Muscle layer of colon (tissue), 2 donors: ENCODE data around the gene EML5.
A peak's percentile ranks its signal among the peaks of the same experiment; 100 is the strongest.

Experiments
- H3K27ac ChIP-seq: one replicate; pipeline ENCODE4 v1.7.0; 2013; ENCODE audit warnings: low read depth, mild to moderate bottlenecking, low read length, moderate library complexity
- H3K27me3 ChIP-seq, 2 donors: one replicate each; pipeline ENCODE4 v1.7.0; 2013; ENCODE audit warnings: low read length in 2 of 2, mild to moderate bottlenecking in 2 of 2; ENCODE audit not compliant: insufficient read depth in 2 of 2, control insufficient read depth in 1 of 2
- H3K36me3 ChIP-seq: one replicate; pipeline ENCODE4 v1.7.0; 2013; ENCODE audit warnings: mild to moderate bottlenecking, low read length; ENCODE audit not compliant: insufficient read depth
- H3K4me1 ChIP-seq: one replicate; pipeline ENCODE4 v1.7.0; 2013; ENCODE audit warnings: mild to moderate bottlenecking, low read length; ENCODE audit not compliant: insufficient read depth
- H3K4me3 ChIP-seq, 2 donors: one replicate each; pipeline ENCODE4 v1.7.0; 2013; ENCODE audit warnings: low read length in 2 of 2, low read depth in 1 of 2, mild to moderate bottlenecking in 1 of 2, moderate library complexity in 1 of 2
- H3K9ac ChIP-seq: one replicate; pipeline ENCODE4 v1.7.0; 2013; ENCODE audit warnings: low read length
- H3K9me3 ChIP-seq: one replicate; pipeline ENCODE4 v1.7.0; 2013; ENCODE audit warnings: mild to moderate bottlenecking, low read length
- donor health status: abdominal sarcoma.
- donor health status: Adenocarcinoma of cecum.

Gene EML5

DNA sequence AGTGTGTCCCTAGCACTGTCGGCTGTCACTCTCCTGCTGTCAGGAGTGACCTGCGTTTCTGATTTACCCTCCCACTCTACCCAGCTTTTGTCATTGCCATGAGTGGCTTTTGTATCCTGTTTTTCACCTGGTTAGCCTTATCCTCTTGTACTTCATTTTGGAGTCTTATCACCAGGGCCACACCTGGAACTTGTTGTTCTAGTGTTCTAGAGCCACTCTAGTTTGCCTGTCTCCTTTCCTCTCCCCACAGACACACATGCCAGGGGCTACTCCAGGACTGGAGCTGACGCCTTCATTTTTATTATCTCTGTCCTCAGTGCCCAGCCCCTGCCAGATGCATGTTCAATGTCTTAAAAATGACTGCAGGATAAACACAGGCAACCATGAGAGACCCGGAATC lies 195.7 kb downstream of the EML5 start:
- no peak overlapping the region for H3K9ac ChIP-seq
- no peak overlapping the region for H3K27ac ChIP-seq
- H3K27me3 ChIP-seq: no peaks in the 10 kb centered on the region
- H3K4me3 ChIP-seq: no peak overlapping the region
- peaks cover 64% of the 10 kb centered on the region for H3K36me3 ChIP-seq
- no peaks in the 10 kb centered on the region for H3K4me1 ChIP-seq
- no peaks in the 10 kb centered on the region for H3K9me3 ChIP-seq

DNA sequence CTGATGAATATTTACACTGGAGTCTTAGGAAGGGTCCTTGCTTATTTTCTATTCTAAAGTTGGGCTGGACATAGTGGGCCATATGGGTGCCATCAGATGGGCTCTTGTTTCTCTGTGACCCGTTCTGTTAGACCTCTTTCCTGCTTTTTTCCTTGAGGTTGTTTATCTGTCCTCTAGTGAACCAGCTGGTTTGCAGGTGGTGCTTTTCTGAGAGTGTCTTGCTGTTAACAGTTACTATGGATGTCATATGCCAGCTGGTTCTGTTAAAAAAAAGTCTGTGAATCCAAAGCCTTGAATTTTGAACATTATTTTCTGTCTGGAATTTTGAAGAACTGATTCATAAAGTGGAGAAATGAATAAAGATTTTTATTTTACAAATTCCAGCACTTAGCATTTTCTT lies 200.7 kb downstream of the EML5 start:
- no peak overlapping the region for H3K4me3 ChIP-seq
- no peak overlapping the region for H3K9ac ChIP-seq
- no peaks in the 10 kb centered on the region for H3K27me3 ChIP-seq
- H3K36me3 ChIP-seq: peaks cover 33% of the 10 kb centered on the region
- H3K4me1 ChIP-seq: no peaks in the 10 kb centered on the region
- H3K27ac ChIP-seq: no peak overlapping the region
- no peaks in the 10 kb centered on the region for H3K9me3 ChIP-seq

DNA sequence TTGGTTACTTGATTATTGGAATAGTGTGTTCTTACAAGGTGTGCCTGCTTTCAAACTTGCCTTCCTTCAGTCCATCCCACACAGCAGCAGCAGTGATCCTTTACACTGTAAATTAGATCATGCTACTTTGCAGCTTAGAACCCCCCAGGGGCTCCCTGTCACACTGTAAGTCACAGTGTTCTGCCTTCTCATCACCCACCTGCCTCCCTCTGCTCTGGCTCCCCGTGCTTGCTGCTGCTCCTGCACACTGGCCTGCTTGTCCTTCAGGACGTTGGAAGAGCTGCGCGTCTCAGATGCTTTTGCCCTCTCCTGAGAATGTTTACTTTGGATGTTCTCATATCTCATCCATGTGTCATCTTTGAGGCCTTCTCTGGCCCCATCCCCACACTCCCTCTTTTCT lies 202.6 kb downstream of the EML5 start:
- no peaks in the 10 kb centered on the region for H3K9me3 ChIP-seq
- H3K4me3 ChIP-seq: no peak overlapping the region
- no peaks in the 10 kb centered on the region for H3K27me3 ChIP-seq
- H3K9ac ChIP-seq: no peak overlapping the region
- H3K4me1 ChIP-seq: no peaks in the 10 kb centered on the region
- H3K36me3 ChIP-seq: peaks cover 35% of the 10 kb centered on the region
- no peak overlapping the region for H3K27ac ChIP-seq

DNA sequence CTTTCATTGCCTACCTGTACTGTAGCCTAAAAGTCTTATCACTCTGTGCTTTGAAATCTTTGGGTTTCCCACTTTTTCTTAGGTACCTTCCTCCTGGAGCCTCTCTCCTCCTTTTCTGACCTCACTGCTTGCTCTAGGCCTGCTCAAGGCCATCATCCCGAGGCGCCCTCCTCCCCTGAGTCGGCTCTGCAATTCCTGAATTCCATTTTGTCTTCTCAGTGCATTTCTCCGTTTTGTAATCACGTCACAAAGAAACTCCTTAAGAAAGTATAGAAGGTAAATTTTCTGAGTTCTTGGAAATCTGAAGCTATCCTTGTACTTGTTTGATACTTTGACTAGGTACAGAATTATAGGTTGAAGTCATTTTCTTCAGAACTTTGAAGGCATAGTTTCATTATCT lies 204.7 kb downstream of the EML5 start:
- Histone ChIP-seq H3K4me1 (no peaks in the 10 kb centered on the region), H3K4me3 (no peak overlapping the region), H3K27ac (no peak overlapping the region), H3K27me3 (no peaks in the 10 kb centered on the region), H3K9ac (no peak overlapping the region), H3K36me3 (peaks cover 29% of the 10 kb centered on the region), H3K9me3 (no peaks in the 10 kb centered on the region)

DNA sequence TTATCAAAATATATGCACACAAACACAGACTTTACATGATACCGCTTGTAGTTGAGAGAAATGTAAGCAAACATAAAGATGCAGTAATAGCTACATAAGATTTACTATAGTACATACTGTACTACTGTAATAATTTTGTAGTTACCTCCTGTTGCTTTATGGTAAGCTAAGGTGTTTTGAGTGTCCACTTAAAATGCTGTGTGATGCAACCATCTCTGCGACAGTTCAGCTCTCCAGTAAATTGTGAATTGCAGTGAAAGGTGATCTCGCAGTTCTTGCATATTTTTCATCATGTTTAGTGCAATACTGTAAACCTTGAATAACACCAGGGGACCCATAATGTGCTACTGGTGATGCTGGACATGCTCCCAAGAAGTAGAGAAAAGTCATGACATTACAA lies 208.3 kb downstream of the EML5 start:
- peaks cover 56% of the 10 kb centered on the region for H3K36me3 ChIP-seq
- H3K27me3 ChIP-seq: no peaks in the 10 kb centered on the region
- H3K27ac ChIP-seq: no peak overlapping the region
- H3K4me1 ChIP-seq: no peaks in the 10 kb centered on the region
- no peak overlapping the region for H3K4me3 ChIP-seq
- H3K9ac ChIP-seq: no peak overlapping the region
- no peaks in the 10 kb centered on the region for H3K9me3 ChIP-seq

DNA sequence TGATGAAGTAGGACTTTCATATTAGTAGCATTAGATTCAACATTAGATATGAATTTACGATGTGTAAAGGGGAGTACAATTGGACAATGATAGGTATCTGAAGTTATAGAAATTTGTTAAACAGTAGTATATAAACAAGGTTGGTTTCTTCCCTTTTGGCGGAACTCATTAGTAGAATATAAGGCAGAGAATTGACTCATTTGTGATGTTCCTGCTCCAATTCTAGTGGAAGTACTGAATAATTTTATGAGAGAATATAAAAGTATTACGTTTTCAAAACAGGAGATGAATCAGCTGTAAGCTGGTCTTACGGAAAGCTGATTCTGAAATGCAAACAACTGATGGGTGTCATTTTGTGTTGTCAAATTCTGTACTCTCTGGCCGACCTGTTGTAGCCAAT lies 216.5 kb downstream of the EML5 start:
- peaks cover 85% of the 10 kb centered on the region for H3K36me3 ChIP-seq

DNA sequence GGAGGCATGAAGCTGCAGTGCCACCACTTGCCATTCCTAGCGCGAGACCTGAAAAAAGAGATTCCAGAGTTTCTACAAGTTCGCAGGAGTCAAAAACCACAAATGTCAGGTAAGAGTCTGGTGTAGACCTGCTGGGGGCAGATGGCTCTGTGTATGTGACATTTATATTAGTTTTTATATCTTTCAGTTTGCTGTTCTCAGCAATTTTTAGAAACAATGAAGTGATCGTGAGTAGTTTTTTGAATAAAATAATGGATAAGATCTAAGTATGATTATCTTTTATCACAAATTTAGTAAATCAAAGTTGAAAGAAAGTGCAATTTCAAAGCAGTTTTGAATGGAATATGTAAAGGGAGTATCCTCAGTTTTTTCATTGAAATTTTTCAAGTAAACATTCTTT lies 220.6 kb downstream of the EML5 start:
- Histone ChIP-seq H3K36me3 (peaks cover 83% of the 10 kb centered on the region), H3K27ac (no peak overlapping the region), H3K9me3 (no peaks in the 10 kb centered on the region), H3K4me3 (no peak overlapping the region), H3K9ac (no peak overlapping the region), H3K4me1 (no peaks in the 10 kb centered on the region), H3K27me3 (no peaks in the 10 kb centered on the region)

More for the DNA sequence above, 216.5 kb downstream of the EML5 start:
- Histone ChIP-seq H3K4me1 (no peaks in the 10 kb centered on the region), H3K27me3 (no peaks in the 10 kb centered on the region), H3K9me3 (no peaks in the 10 kb centered on the region), H3K9ac (no peak overlapping the region), H3K4me3 (no peak overlapping the region), H3K27ac (no peak overlapping the region)

DNA sequence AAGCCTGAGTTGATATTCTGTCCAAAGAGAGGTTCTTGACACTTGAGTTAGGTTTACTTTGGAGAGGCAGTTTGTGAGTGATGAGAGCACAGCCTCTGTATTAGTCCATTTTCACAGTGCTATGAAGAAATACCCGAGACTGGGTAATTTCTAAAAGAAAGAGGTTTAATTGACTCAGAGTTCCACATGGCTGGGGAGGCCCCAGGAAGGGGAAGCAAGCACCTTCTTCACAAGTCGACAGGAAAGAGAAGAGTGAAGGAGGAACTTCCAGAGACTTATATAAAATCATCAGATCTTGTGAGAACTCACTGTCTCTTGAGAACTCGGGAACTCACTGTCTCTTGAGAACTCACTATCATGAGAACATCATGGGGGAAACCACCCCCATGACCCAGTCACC lies 224.6 kb downstream of the EML5 start:
- Histone ChIP-seq H3K27ac (no peak overlapping the region), H3K9me3 (no peaks in the 10 kb centered on the region), H3K27me3 (no peaks in the 10 kb centered on the region), H3K4me3 (no peak overlapping the region), H3K4me1 (peaks cover 12% of the 10 kb centered on the region), H3K9ac (no peak overlapping the region), H3K36me3 (peaks cover 48% of the 10 kb centered on the region)

DNA sequence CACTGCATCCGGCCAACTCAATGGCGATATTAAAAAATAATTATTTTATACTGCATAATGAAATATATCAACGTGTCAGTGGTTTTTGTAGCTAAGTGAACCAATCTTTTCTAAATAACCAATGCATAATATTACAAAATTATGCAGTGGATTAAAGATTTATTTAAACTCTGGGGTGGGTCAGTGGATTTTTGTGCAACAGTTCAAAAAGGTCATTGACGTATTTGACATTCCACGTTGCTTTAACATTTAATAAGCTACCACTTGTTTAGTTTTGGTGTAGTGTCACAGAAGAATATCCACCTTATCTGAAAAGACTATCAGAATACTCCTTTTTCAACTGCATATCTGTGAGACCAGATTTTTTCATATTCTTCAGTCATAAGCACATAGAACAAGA lies 227.3 kb downstream of the EML5 start:
- peaks cover 30% of the 10 kb centered on the region for H3K36me3 ChIP-seq

DNA sequence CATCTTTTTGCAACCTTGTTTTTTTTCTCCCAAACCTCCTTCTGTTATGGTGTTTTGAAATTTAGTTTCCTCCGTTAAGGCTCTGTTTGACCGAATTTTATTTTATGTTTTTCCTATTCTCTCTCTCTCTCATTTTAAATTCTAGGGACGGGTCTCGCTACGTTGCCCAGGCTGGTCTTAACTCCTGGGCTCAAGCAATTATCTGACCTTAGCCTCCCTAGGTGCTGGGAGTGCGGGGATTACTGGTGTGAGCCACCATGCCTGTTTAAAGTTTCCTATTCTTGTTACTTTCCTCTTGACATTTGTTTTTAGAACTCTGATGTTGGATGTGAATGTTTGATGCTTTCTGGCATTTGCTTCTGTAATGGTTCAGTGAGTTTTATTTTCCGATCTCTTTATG lies 228.9 kb downstream of the EML5 start:
- Histone ChIP-seq H3K9me3 (no peaks in the 10 kb centered on the region), H3K27ac (peak overlapping the region; percentile 89), H3K4me1 (peaks cover 17% of the 10 kb centered on the region), H3K27me3 (no peaks in the 10 kb centered on the region), H3K9ac (peak overlapping the region; percentile 20), H3K4me3 (peak overlapping the region; percentile 51 to 95), H3K36me3 (peaks cover 14% of the 10 kb centered on the region)

More for the DNA sequence above, 227.3 kb downstream of the EML5 start:
- Histone ChIP-seq H3K27ac (no peak overlapping the region), H3K4me1 (peaks cover 17% of the 10 kb centered on the region), H3K27me3 (no peaks in the 10 kb centered on the region), H3K9ac (no peak overlapping the region), H3K9me3 (no peaks in the 10 kb centered on the region), H3K4me3 (no peak overlapping the region)

DNA sequence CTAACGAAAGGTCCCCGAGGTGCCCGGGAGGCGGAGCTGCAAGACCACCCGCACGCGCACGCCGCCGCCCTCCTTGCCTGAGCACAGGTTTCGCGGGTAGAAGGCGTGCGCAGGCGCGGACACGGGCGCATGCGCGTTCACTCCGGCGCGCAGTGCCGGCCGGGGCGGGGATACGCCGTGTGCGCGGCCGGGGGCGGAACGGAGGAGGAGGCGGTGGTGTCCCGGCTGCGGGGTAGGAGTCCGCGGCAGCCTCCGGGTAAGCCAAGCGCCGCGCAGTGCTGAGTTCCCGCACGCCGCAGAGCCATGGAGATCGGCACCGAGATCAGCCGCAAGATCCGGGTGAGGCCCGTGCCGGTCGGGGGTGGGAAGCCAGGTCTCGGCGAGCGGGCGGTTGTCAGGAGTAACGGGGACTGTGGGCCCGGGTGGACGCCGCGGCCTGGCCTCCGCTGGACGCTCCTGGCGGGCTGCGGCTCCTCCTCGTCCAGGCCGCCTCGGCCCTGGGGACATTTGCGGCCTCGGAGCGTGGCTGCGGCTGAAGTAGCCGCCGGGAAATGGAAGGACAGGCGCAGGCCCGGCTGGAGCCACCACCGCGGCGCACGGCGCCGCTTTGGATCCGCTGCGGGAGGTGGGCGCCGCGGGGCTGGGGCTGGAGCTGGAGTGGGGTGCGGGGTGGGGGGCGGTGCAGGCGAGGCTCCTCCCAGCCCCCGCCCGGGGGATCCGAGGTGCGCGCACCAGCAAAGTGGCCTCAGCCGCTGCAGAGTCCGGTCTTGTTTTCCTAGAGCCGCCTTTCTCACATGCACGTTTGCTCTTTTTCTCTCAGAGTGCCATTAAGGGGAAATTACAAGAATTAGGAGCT lies 229.7 kb downstream of the EML5 start, which contains the start of gene ZC3H14:
TSS of gene ZC3H14 (plus strand) at position 207 of the 856 bp plus-strand sequence. CDS start at position 304, 97 bp downstream.
- Histone ChIP-seq H3K9ac (peak within 1 kb of the TSS; percentile 20), H3K27me3 (no peaks in the 10 kb centered on the region), H3K9me3 (no peaks in the 10 kb centered on the region), H3K36me3 (peaks cover 6% of the 10 kb centered on the region), H3K4me1 (peaks cover 17% of the 10 kb centered on the region), H3K27ac (peak within 1 kb of the TSS; percentile 89), H3K4me3 (peak within 1 kb of the TSS; percentile 51 to 95)

DNA sequence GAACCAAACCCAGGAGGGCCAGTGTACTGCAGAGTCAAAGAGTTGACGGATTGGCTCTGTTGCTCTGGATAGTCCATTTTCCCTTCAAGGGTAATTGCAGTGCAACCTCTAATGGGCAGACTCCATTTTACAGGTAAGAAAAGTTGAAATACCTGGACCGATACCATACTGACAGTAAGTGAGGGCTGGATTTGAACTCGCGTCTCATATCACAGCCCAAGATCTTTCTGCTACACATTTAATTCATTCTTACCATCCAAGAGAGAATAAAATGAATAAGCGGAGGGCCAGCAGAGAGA lies 230.3 kb downstream of the EML5 start:
- no peaks in the 10 kb centered on the region for H3K9me3 ChIP-seq
- peak overlapping the region; percentile 51 to 95 for H3K4me3 ChIP-seq
- no peak overlapping the region for H3K9ac ChIP-seq
- H3K27ac ChIP-seq: peak overlapping the region; percentile 89
- H3K36me3 ChIP-seq: peaks cover under 1% of the 10 kb centered on the region
- H3K4me1 ChIP-seq: peaks cover 17% of the 10 kb centered on the region
- H3K27me3 ChIP-seq: no peaks in the 10 kb centered on the region
